ENCODE results near the gene MTHFSD. TPM values are rescaled to one million over a fixed set of nuclear protein-coding genes. Genes with fewer than 3 reads are reported as not detected.
A peak's percentile ranks its signal among the peaks of the same experiment; 100 is the strongest.

MTHFSD gene
- total RNA-seq, 1 experiment from 2014 or later = 40.8 TPM

DNA sequence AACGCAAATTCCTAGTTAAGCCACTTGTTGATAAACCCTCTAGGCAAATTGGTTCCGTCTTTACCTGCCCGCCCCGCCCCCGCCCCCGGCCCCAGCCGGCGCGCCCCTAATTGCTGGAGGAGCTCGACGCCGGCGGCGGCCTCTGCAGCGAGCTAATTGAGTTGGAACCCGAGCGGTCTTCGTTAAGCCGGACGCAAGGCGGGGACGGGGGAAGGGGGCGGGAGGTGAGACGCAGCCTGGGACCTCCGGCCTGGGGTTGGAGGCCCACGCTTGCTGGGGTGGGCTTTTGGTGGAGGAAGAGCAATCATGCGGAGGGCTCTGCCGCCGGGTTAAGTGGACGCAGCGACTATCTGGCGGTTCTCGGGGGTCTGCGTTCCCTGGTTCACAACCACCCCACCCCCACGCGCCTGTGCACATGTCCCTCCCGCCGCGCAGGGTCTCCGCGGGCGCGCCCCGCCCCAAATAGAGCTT lies 57.4 kb downstream of the MTHFSD start:
- peaks cover 59% of the 10 kb centered on the region for H3K36me3 ChIP-seq
- no peak for DNase-seq
- peaks cover 9% of the 10 kb centered on the region; the same call in 1 of the 2 replicates for H3K27me3 ChIP-seq
- no peaks in the 10 kb centered on the region for H3K9me3 ChIP-seq
- peak overlapping the region; percentile 27 for H3K4me3 ChIP-seq

DNA sequence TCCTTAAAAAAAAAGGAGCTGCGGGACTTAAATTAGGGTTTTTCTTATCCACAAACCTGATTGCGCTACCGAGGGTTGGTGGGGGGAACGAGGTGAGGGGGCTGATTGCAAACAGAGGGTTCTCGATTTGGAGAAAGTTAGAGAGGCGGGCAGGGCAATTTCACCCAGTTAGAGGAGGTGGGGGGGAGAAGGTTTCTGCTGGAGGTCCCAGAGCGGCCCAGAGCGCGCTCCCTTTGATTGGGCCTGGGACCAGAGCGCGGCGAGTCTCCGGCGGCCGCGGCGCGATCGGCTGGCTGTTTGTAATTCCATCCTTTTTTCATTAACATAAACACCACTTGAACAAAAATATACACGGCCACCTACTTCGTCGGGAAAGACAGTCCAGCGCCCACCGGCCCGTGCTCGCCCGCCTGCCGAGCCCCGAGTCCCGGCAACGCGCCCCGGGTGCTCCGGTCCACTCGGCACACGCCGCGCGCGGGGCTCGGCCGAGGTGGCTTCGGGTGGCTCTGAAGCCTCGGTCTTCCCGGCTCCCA lies 58.0 kb downstream of the MTHFSD start:
- H3K4me3 ChIP-seq = peak overlapping the region; percentile 27
- DNase-seq = no peak
- peaks cover 9% of the 10 kb centered on the region; the same call in 1 of the 2 replicates for H3K27me3 ChIP-seq
- no peaks in the 10 kb centered on the region for H3K9me3 ChIP-seq
- peaks cover 57% of the 10 kb centered on the region for H3K36me3 ChIP-seq

DNA sequence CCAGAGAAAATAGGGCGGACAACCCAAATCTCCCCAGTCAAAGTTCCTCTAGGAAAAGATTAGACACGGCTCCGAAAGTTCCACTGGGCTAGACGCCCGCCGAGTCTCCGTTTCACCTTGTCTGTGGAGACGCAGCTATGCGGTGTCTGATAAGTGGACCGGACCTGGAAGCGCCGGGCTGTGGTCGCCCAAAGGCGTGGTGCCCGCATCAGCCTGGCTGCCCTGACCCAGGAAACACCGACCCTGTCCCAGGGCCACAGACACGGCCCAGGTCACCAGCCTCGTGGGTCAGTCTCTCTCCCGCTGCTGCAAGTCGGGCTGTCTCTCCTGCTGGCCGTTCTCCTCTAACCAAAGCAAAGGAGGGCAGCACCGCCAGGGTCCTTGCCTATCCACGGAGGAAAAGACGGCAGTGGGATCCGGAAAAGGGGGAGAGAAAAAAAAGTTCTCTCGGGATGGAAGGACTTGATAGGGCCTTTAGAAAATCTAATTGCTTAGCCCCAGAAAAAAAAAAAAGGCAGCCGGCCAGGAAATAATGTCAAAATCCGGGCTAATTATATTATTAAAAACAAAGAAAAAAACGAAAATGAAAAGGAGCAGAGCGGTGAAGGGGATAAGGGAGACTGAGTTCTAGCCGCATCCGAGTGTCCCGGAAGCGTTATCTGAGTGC lies 58.6 kb downstream of the MTHFSD start:
- H3K36me3 ChIP-seq = peaks cover 51% of the 10 kb centered on the region
- DNase-seq = no peak
- H3K9me3 ChIP-seq = no peaks in the 10 kb centered on the region
- H3K4me3 ChIP-seq = no peak overlapping the region; the same call in 1 of the 2 replicates
- peaks cover 9% of the 10 kb centered on the region; the same call in 1 of the 2 replicates for H3K27me3 ChIP-seq

DNA sequence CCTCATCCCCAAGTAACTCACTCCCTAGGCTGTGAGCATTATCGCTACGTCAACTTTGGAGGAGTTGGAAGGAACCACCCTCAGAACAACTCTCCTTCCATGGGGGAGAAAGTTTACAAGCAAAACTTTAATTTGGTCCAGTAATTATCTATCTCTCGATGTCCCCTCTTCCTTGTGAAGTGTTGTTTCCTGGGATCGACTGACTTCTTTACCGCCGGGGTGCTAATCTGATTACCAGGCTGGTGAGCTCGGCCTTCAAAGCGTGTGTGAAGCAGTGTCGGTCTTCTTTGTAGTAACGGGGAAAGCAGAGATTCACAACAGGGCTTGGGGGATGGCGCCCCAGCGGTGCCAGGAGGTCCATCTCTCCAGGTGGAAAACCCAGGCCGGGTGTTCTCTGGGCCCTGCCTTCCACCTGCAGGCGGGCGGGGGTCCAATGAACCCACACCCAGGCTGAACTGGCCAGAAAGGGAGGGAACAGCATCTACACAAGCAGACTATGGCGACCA lies 59.2 kb downstream of the MTHFSD start:
- Histone ChIP-seq H3K9me3 (no peaks in the 10 kb centered on the region), H3K4me3 (no peak overlapping the region), H3K36me3 (peaks cover 47% of the 10 kb centered on the region), H3K27me3 (peaks cover 9% of the 10 kb centered on the region; the same call in 1 of the 2 replicates)
- DNase-seq = no peak

DNA sequence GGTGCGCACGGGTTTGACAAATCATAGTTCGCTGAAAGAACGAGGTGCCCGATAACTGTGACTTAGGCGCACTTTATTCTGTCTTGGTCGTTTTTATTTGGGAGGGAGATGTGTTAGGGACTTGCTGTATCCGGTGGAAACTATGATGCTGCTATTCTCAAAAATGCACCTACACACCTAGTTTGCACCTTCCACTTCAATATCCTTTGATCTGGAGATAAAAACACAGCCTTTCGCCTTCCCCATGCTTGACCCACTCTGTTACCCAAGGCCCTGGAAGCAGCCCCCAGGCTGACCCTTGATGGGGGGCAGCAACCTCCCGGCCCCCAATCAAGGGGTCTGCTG lies 59.7 kb downstream of the MTHFSD start:
- no peak for DNase-seq
- H3K4me3 ChIP-seq = no peak overlapping the region
- peaks cover 47% of the 10 kb centered on the region for H3K36me3 ChIP-seq
- peaks cover 9% of the 10 kb centered on the region; the same call in 1 of the 2 replicates for H3K27me3 ChIP-seq
- no peaks in the 10 kb centered on the region for H3K9me3 ChIP-seq

DNA sequence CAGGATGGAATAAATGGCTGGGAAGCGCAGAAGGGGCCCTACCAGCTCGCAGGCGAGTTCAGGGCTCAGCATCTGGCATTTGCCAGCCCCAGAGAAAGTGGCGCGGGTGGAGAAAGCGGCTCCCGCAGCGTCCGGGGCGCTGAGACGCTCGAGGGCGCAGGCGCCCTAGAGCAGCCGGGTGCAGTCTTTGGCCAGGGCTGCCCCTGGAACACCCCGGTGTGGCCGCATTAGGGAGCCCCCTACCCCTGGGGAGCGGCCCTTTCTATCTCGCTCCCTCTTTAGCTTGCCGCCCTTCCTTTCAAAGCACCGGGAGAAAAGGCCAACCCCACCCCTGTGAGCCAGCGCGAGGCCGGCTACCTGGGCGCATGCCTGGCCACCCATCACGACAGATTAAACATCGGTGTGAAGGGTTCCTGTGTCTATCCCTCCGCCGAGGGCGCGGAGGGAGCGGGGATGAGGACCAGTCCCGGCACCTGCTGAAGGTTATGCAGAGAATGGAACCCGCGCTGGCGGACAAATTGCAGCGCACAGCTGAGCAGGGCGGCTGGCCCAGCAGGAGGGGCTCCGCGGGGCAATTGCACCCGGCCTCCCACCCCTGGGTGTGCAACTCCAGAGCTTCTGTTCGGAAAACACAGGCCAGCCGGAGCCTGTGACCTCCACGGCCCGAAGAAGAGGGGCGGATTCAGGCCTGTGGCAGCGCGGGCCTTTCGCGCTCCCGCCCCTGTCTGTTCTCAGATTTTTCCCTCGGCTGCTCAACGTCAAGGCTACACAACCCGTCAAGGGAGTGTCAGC lies 60.3 kb downstream of the MTHFSD start:
- no peak for DNase-seq
- peaks cover 48% of the 10 kb centered on the region for H3K36me3 ChIP-seq
- H3K27me3 ChIP-seq = peaks cover 9% of the 10 kb centered on the region; the same call in 1 of the 2 replicates
- no peak overlapping the region for H3K4me3 ChIP-seq
- no peaks in the 10 kb centered on the region for H3K9me3 ChIP-seq

DNA sequence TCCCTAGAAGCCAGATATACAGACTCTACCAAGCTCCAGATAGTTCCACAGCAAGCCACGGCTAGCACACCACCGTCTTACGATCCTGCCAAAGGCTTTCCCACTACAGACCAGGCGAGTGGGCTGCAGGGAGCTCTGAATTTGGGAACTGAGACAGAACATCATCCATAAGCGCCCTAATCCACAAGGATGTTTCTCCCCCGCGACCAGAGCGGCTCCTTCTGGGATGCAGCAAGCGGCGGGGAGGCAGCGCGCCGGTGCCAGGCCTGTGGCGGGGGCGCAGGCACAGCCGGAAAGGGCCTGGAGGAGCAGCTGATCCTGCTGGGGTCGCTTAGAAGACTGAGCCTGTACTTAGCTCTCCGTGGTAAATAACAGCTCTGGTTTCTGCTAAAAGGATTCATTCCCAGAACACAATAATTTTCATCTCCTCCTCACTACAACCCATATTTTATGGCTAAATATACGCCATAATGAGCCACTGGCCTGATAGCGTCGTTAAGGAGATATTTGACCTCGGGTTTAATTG lies 60.9 kb downstream of the MTHFSD start:
- Histone ChIP-seq H3K4me3 (no peak overlapping the region), H3K36me3 (peaks cover 54% of the 10 kb centered on the region), H3K9me3 (no peaks in the 10 kb centered on the region), H3K27me3 (peaks cover 9% of the 10 kb centered on the region; the same call in 1 of the 2 replicates)
- no peak for DNase-seq

DNA sequence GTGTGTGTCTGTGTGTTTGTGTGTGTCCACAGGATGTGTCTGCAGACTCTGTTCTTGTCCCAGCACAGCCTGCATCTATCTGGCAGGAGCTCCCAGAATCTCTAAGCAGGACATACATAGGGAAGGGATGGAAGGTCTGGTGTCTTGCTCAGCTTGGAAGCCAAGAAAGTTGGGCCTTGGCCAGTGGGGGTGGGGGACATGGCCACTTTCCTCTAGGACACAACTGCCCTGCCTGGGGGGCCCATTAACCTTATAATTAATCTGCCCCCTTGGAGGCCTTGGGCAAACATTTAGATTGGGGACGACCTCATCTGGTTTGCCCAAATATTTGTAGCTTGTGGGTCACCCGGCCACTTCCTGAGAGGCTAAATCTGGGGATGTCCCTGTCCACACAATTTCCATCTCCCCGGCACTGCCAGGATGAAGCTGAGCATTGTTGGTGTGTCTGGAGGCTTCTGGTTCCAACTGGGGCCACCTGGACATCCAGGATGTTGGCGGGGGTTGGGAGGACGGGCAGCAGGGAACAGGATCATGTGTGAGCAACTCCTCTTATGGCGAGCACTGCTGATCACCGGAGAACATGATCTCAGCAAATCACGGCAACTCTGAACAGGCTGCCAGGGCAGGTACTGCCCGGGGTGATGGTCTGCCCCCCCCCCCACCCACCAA lies 61.9 kb downstream of the MTHFSD start:
- Histone ChIP-seq H3K27me3 (peaks cover under 1% of the 10 kb centered on the region; the same call in 1 of the 2 replicates), H3K4me3 (no peak overlapping the region), H3K36me3 (peaks cover 56% of the 10 kb centered on the region), H3K9me3 (no peaks in the 10 kb centered on the region)
- no peak for DNase-seq

DNA sequence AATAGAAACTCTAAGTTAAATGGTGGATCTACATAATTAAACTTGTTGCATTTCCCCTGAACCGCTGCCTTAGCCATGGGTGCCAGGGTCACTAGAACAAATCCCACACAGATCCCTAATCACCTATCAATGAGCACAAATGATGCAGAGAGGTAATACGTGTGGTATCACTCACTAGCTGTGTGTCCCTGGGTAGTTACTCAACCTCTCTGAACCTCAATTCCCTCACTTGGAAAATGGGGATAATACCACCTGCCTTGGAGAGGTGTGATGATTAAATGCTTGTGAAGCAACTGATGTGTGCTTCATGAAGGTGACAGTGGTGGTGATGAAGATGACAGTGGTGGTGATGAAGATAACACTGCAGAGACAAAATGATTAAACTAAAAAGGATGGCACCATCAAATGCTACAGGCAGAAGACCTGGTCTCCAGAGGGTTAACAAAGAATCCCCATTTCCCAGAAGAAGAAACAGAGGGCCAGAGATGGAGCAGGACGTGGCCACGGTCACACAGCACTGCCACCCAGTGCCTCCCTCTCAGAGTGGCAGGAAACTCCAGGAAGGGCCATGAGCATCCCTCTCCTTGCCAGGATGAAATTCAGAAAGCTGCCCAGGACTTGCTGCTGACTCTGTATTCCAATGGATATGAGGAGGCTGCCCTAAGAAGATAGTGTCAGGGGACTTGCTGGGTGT lies 62.6 kb downstream of the MTHFSD start:
- Histone ChIP-seq H3K4me3 (no peak overlapping the region), H3K9me3 (no peaks in the 10 kb centered on the region), H3K36me3 (peaks cover 62% of the 10 kb centered on the region), H3K27me3 (no peaks in the 10 kb centered on the region)
- no peak for DNase-seq

DNA sequence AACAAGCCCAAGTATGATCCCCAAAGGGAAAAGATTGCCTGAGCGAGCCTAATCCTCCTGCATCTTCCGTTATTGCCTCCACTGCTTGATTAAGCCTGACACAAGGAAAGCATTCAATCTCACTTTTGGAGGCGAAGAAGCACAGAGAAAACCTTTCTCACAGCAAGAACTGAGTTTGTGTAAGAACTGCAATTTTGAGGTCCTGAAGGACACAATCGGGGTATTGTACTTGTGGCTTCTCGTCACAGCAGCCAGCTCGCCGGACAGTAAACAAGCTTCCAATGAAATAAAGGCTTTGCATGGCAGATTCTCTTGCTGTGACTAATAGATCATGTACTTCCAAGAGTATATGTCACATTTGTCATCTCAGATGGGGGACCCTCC lies 63.4 kb downstream of the MTHFSD start:
- Histone ChIP-seq H3K27me3 (no peaks in the 10 kb centered on the region), H3K4me3 (no peak overlapping the region), H3K36me3 (peaks cover 67% of the 10 kb centered on the region), H3K9me3 (no peaks in the 10 kb centered on the region)
- DNase-seq = no peak

DNA sequence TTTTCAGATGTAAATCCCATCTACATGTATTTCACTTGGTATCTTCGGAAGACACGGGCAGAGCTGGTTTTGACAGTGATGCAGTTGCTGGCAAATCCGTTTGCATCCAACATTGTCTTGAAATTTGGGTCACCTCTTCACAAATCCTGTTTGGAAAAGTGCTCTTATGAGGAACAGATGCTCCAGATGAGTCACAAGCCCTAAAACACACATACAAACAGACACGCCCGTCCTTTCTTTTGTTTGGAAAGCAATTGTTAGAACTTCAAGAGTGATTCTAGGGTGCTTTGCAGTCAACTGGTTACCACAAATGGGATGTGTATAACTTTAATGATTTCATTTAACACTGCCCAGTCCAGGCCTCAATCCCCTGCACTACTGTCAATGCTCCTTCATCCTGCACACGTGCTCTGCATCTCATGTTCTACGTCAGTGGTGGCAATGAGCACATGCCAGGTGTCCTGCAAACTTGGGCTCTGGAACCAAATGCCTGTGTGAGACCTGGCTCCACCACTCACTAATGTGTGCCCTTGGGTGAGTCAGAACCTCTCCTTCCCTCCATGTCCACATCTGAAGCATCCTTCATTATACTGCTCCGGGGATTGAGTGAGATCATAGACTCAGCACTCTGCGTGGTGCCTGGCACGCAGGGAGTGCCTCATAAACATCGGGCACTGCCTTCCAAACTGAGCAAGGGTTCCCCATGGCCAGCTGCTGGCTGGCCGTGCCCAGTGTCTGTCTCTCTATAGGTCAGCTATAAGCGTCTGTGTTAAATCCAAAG lies 64.0 kb downstream of the MTHFSD start:
- Histone ChIP-seq H3K4me3 (no peak overlapping the region), H3K9me3 (no peaks in the 10 kb centered on the region), H3K27me3 (no peaks in the 10 kb centered on the region), H3K36me3 (peaks cover 69% of the 10 kb centered on the region)
- peak; percentile 100 for DNase-seq

DNA sequence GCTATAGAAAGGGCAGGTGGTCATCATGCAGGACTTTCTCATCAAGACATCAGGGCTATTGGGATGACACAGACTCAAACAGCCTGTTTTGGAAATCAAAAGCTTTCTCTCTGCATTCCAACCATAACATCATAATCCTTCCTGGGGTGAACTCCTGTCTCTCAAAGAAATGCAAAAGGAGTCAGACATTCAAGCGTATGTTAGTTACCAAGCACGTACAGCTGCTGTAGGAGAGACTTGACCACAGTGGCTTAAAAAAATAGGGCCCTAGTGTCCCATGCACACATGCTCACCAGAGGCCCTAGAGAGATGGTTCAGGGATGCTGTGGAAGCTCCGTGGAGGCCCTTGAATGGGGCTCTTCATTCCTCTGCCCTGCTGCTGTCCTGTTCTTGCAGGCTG lies 69.3 kb downstream of the MTHFSD start:
- H3K36me3 ChIP-seq = peaks cover 87% of the 10 kb centered on the region
- H3K27me3 ChIP-seq = no peaks in the 10 kb centered on the region
- DNase-seq = no peak
- no peaks in the 10 kb centered on the region for H3K9me3 ChIP-seq
- H3K4me3 ChIP-seq = no peak overlapping the region

DNA sequence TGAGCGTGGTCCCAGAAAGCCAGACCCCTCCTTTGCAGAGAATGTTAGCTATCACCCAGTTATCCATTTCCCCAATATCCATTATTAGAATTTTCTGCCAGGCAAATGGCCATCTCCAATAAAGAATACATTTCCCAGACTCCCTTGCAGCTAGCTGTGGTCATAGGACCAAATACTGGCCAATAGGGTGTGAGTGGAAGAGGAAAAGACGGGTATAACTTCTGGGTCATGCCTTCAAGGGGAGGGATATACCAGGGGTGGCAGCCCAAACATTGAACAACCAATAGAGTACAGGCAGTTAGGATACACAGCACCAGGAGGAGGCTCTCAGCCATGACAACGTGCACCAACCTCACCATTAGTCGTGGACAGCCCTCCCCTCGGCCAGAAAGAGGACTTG lies 70.8 kb downstream of the MTHFSD start:
- no peaks in the 10 kb centered on the region for H3K9me3 ChIP-seq
- no peak overlapping the region for H3K4me3 ChIP-seq
- peaks cover 72% of the 10 kb centered on the region for H3K36me3 ChIP-seq
- DNase-seq = peak; percentile 69
- H3K27me3 ChIP-seq = no peaks in the 10 kb centered on the region

DNA sequence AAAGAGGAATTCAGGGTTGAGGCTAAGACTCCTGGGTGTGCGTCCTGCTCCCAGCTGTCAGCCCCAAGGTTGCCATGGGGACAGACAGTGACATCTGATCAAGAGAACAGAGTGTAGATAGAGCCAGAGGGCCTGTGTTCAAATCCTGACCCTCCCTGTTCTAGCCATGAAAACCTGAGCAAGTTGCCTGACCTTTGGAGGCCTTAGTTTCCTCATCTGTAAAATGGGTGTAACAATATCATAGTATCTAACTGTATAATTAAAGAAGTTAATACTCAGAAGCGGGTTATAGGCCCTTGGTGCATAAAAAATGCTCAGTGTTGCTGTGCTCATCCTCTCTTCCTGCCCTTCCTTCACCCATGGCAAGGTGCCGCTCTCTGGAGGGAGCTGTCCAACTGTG lies 73.4 kb downstream of the MTHFSD start:
- DNase-seq = no peak
- Histone ChIP-seq H3K36me3 (peaks cover 63% of the 10 kb centered on the region), H3K9me3 (no peaks in the 10 kb centered on the region), H3K27me3 (no peaks in the 10 kb centered on the region), H3K4me3 (no peak overlapping the region)

DNA sequence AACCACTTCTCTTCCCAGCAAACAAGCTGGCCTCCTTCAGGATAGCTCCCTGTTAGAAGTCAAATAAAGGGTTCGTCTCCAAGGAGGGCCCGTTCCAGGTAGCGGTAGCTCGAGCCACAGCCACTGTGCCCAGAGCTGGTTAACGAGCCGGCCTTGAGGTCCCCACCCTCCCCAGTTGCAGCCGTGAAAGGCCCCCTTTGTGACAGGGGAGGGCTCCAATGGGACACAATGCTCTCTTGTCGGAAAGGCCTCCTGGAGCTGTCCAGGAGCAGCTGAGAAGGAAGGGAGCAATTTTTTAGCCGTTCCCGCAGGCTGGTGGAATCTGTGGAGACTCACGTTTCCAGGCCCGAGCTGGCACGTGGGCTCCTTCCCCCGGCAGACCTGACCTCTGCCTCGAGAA lies 74.6 kb downstream of the MTHFSD start:
- peaks cover 64% of the 10 kb centered on the region for H3K36me3 ChIP-seq
- H3K9me3 ChIP-seq = no peaks in the 10 kb centered on the region
- DNase-seq = no peak
- H3K4me3 ChIP-seq = no peak overlapping the region
- no peaks in the 10 kb centered on the region for H3K27me3 ChIP-seq
